ENCODE results near the gene ACR.

Gene ACR
- total RNA-seq, result 0 reads per million in 2 donors

GRCh38 chr22:50737728-50738648 is at the start of gene ACR:
Gene ACR, plus strand, starts transcription at chr22:50738204. Its CDS starts 32 bp downstream, at chr22:50738236.
- no peak for DNase-seq

GRCh38 chr22:50688448-50688847 is 49.6 kb upstream of the ACR start:
- no peak for DNase-seq

DNA sequence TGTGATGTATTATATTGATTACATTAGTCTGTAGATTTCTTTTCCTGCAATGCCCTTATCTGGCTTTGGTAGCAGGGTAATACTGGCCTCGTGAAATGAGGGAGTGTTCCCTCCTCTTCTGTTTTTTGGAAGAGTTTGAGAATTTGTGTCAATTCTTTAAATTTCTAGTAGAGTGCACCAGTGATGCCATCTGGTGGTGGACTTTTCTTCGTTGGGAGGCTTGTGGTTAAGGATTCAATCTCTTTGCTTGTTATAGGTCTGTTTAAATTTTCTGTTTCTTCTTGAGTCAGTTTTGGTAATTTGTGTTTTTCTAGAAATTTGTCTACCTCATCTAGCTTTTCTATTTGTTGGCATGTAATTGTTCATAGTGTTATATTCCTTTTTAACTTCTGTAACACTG is 46.5 kb upstream of the ACR start:
- no peak for DNase-seq

DNA sequence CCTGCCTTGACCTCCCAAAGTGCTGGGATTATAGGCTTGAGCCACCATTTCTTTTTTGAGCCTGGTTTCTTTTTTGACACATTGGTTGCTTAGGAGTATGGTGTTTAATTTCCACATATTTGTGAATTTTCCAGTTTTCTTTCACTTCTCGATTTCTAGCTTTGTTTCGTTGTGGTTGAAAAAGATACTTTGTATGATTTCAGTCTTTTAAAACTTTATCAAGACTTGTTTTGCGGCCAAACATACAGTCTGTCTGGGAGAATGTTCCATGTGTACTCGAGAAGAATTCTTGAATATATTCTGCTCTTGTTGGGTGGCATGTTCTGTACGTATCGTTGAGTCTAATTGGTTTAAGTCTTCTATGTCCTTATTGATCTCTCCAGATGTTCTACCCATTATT is 44.5 kb upstream of the ACR start:
- DNase-seq, result no peak

- no peak for DNase-seq
These were observed 43.9 kb upstream of the ACR start for GRCh38 chr22:50694099-50694605.

DNA sequence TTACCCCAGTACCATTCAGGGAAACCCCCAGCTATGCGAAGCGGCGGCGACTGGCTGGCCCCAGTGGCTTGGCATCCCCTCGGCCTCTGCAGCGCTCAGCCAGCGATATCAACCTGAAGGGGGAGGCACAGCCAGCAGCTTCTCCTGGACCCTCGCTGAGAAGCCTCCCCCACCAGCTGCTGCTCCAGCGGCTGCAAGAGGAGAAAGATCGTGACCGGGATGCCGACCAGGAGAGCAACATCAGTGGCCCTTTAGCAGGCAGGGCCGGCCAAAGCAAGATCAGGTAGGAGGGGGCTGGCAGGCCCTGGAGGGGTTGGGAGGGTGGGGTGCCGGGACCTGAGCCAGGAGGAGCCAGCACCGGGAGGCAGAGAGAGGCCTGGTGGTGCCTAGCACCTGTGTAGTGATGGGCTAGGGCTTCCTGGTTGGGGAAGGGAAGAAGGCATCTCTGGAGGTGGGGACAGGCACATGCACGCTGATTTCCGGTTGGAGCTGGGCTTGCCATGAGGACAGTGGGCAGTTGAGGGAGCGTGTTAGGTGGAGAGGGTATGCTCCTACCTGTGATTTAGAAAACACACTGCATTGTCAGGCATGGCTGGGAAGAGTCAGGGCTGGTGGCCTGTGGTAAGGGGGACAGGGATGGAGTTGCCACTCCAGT is 43.1 kb upstream of the ACR start:
- DNase-seq, result no peak

DNA sequence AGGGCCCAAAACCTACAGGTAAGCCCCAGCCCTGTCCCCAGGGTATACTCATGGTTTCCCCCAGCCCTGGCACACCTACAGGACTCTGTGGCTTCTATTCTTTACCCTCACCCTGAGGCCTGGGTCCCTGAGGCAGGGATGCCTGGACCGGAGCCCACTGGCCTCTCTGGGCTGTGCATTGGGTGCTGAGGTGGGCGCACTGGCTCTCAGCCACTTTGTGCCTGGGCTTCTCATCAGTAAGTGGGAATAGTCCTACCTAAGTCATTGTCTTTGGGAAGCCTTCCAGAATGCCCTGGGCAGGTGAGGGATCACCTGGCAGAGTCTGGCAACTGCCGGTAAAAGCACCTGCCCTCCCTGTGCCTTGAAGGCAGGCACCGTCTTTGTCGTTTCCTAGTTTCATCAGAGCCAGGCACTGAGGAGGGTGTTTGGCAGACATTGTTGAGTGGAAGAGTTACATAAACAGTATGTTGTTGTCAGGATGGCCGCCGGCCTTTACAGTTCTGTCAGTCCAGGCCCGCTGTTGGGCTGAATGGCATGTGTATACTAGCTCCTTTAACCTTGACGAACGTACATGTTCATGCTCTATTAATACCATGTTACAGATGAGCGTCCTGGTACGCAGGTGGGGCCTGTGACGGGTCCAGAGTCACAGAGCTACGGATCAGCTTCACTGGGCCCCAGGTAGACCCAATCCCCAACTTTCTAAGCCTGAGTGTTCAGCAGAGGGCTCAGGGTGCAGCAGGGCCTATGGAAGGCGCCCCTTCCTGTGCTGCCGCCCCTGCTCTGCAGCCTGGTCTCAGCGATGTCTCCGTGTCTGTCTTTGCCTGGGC is 42.4 kb upstream of the ACR start:
- no peak for DNase-seq

DNA sequence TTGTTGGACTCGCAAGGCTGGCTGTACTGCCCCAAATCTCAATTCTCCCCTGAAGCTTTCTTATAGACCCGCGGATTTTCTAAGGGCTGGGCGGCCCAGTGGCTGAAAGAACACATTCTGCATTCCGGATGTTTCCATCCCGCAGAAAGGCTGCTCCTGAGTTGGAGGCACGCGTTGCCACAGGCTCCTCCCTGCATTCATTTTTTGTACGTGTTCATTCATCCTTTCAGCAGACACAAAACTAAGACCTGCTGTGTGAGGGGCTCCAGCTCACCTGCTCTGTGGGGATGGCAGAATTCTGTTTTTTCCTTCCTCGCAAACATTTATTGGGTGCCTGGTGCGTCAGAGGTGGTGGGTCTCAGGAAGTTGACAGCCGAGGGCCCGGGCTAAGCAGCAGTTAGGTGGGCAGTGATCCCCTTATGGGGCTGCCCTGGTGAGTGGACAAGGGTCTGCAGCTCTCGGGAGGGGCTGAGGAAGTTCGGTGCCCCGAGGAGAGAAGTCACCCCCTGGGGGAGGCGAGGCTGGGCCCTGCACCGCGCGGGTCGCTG is 41.7 kb upstream of the ACR start:
- no peak for DNase-seq

GRCh38 chr22:50696799-50697561 is 41.0 kb upstream of the ACR start:
- DNase-seq, result no peak

- DNase-seq, result no peak
These were observed 40.1 kb upstream of the ACR start for GRCh38 chr22:50697667-50698506.

GRCh38 chr22:50698546-50698945 is 39.5 kb upstream of the ACR start:
- DNase-seq, result no peak

GRCh38 chr22:50699001-50699755 is 38.8 kb upstream of the ACR start:
- no peak for DNase-seq

DNA sequence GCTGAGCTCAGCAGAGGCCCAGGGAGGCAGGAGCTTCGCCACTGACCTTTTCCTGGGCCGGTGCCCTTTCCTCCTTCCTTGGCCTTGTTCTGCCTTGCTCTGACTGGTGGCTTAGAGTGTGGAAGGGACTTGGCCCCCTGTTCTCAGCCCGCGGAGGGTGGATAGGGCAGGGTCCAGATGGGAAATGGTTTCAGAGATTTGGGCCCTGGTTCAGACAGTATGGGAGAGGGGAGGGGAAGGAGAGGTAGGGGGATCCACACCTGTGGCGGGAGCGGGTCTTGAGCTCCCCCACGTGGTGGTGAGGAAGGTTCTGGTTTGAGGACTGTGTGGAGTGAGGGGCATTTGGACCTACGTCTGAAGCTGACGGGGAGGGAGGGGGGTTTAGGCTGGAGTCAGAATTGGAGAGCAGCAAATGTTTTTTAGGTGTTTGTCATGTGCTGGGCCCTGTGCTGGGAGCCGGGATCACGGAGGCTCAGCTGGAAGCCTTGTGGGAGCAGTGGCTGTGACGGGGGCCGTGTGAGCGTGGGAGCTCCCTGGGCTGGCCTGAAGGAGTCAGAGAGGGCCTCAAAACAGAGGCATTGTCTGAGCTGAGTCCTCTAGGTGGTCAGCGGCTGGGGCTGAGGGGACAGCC is 38.1 kb upstream of the ACR start:
- no peak for DNase-seq

DNA sequence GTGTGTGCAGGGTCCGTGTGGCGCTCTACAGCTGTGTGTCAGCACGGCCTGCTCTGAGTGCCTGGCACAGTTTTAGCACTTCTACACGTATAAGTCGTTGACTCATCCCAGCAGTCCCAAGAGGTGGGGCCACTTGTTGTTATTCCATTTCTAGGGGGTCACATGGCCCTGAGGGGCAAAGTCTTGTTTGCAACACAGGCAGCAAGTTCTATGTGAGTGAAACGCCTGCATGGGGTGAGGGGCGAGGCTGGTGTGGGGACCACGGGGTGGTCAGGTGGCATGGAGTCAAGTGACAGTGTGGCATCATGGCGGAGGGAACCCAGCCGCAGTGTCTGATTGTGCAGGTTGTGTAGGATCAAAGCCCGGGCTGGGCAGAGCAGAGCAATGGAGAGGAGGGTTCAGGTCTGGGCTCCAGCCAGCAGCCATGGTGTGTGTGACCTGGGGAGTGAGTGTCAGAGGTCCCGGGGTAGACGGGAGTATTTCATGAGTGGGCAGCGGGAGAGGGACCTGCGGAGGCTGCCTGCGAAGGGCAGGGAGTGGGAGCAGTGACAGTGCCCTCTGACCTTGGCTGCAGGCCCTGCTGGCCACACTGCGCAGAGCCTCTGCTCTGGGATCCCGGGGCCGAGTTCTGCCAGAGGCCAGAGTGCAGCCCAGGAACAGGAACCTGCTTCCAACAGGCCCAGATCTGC is 37.5 kb upstream of the ACR start:
- DNase-seq, result no peak

DNA sequence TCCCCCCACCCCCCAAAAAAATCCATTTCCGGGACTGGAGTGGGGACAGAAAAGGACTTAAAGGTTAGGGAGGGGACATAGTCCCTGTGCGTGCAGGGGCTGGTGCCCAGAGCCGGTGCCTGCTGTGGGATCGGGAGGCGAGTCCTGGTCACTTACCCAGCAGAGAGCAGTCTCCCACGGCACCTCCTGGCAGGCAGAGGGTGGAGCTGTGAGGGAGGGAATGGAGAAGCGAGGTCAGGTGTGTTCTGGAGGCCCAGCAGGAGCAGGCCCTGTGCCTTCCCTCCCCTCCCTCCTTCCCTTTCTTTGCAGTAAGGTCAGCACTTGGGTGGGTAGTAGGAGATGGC is 37.0 kb upstream of the ACR start:
- no peak for DNase-seq

DNA sequence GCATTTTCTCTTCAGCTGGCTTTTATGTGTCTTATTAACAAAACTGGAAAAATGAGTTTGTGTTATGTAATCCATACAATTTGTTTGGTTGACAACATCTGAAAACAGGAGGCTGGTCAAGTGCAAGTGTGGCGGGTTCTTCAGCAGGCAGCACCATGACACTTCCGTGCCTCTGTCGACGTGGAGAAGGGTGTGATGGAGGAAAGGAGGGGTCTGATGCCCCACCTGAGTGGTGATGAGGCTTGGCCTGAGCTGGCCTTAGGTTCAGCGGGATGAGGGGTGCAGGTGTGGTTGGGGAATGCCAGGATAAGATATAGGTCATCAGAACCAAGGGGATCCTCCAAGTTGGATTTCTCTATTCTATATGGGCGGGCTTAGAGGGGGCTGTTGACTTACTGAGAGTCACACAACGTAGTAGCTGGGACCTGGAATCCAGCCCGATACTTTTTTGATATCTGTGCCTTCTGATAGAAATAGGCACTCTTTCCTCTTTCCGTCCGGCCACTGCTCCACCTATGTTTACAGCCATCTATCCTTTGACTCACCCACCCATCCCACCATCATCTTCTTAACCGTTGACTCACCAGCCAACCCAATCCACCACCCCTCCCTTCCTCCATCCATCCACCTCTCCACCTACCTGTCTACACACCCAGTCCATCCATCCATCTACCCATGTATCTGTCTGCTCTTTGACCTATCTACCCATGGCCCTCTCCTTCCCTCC is 36.4 kb upstream of the ACR start:
- DNase-seq, result no peak

GRCh38 chr22:50702261-50702671 is 35.7 kb upstream of the ACR start:
- no peak for DNase-seq
